ENCODE data around the gene PTPN6. TPM values are rescaled to one million over a fixed set of nuclear protein-coding genes. Genes with fewer than 3 reads are reported as not detected.

The PTPN6 gene
- total RNA-seq, 4 donors from 2014 or later, result 11.9 to 31.5 (median 20.8) TPM

GRCh38 chr12:6977653-6978052 lies 26.5 kb downstream of the PTPN6 start:
- Histone ChIP-seq H3K9me3 (no peaks in the 10 kb centered on the region), H3K27me3 (no peaks in the 10 kb centered on the region), H3K27ac (no peak overlapping the region), H3K36me3 (peaks cover 3 to 88% (median 23%) of the 10 kb centered on the region in 3 donors), H3K4me3 (no peak overlapping the region), H3K4me1 (peaks cover 0 to under 1% (median 0%) of the 10 kb centered on the region in 4 donors)
- no peak for DNase-seq (ENCODE audit: low spot score in 2 of 2)
- TF ChIP-seq POLR2A (IDR thresholded peaks at IDR 0.05), result no peak
- WGBS, 2 donors, result 75% methylated on average over 10 of the region's 10 CpGs

DNA sequence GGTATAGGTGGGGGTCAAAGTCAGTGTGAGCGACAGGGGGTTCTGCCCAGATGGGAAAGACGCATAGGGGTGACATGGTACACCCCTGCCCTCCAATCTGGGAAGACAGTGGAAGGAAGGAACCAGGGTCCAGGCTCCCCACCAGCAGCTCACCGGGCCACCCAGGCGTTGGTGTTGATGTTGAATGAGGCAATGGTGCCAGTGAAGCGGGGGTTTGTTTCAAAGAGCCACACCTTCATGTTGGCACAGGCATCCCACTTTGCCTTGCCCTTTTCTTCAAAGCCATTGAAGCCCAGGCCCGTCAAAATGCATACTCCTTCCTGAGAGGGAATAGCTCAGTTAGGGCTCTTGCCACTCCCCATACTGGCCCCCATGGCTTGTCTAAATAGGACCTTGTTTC lies 27.0 kb downstream of the PTPN6 start:
- no peak overlapping the region for H3K27ac ChIP-seq
- no peak overlapping the region for H3K4me3 ChIP-seq
- H3K9me3 ChIP-seq, result no peaks in the 10 kb centered on the region
- no peaks in the 10 kb centered on the region for H3K4me1 ChIP-seq
- TF ChIP-seq, protein P1, sequence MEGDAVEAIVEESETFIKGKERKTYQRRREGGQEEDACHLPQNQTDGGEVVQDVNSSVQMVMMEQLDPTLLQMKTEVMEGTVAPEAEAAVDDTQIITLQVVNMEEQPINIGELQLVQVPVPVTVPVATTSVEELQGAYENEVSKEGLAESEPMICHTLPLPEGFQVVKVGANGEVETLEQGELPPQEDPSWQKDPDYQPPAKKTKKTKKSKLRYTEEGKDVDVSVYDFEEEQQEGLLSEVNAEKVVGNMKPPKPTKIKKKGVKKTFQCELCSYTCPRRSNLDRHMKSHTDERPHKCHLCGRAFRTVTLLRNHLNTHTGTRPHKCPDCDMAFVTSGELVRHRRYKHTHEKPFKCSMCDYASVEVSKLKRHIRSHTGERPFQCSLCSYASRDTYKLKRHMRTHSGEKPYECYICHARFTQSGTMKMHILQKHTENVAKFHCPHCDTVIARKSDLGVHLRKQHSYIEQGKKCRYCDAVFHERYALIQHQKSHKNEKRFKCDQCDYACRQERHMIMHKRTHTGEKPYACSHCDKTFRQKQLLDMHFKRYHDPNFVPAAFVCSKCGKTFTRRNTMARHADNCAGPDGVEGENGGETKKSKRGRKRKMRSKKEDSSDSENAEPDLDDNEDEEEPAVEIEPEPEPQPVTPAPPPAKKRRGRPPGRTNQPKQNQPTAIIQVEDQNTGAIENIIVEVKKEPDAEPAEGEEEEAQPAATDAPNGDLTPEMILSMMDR (IDR thresholded peaks at IDR 0.05), result no peak
- TF ChIP-seq POLR2A (IDR thresholded peaks at IDR 0.05), result no peak
- peaks cover 3 to 93% (median 23%) of the 10 kb centered on the region in 3 donors for H3K36me3 ChIP-seq
- 84 to 86% methylated on average over 6 of the region's 6 CpGs for WGBS, 2 donors
- no peak for DNase-seq (ENCODE audit: low spot score in 2 of 2)
- H3K27me3 ChIP-seq, result no peaks in the 10 kb centered on the region

GRCh38 chr12:6978611-6979011 lies 27.5 kb downstream of the PTPN6 start:
- Histone ChIP-seq H3K4me3 (no peak overlapping the region), H3K27me3 (no peaks in the 10 kb centered on the region), H3K36me3 (peaks cover 3 to 97% (median 23%) of the 10 kb centered on the region in 3 donors), H3K4me1 (no peaks in the 10 kb centered on the region), H3K27ac (no peak overlapping the region), H3K9me3 (no peaks in the 10 kb centered on the region)
- TF ChIP-seq EP300 (IDR thresholded peaks at IDR 0.05) (no peak), POLR2A (IDR thresholded peaks at IDR 0.05) (no peak)
- TF ChIP-seq, protein P1 (IDR thresholded peaks at IDR 0.05), result no peak
- no peak for DNase-seq (ENCODE audit: low spot score in 2 of 2)
- 81 to 86% methylated on average over 3 of the region's 3 CpGs for WGBS, 2 donors

- 88% methylated on average over 6 of the region's 6 CpGs for WGBS, 2 donors
Measured at GRCh38 chr12:6979021-6979420, 27.9 kb downstream of the PTPN6 start.

DNA sequence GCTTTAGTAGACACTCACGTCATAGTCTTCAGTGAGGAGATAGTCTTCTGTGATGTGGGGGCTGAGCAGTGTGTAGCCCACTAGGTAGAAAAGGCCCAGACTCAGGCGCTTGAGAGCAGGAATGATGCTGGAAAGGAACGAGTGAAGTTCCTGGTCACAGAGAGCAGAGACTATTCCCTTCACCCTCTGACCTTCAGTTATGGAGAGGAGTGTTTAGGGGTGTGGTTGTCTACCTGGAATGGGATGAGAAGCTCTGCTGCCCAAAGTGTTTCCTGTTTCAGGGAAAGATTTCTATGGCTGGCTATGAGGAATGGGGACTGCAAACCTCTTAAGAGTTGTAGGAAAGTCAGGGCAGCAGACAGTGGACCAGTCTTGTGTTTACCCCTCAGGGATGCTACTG lies 28.3 kb downstream of the PTPN6 start:
- Histone ChIP-seq H3K9me3 (no peaks in the 10 kb centered on the region), H3K4me1 (no peaks in the 10 kb centered on the region), H3K27ac (no peak overlapping the region), H3K27me3 (no peaks in the 10 kb centered on the region), H3K36me3 (peaks cover 3 to 94% (median 23%) of the 10 kb centered on the region in 3 donors), H3K4me3 (no peak overlapping the region)
- TF ChIP-seq EP300 (IDR thresholded peaks at IDR 0.05) (no peak), POLR2A (IDR thresholded peaks at IDR 0.05) (no peak)
- TF ChIP-seq, protein P1 (IDR thresholded peaks at IDR 0.05), result no peak
- DNase-seq (ENCODE audit: low spot score in 2 of 2), result no peak
- WGBS, 2 donors, result 77 to 87% methylated on average over 3 of the region's 3 CpGs

More at GRCh38 chr12:6979021-6979420, 27.9 kb downstream of the PTPN6 start:
- Histone ChIP-seq H3K36me3 (peaks cover 3 to 98% (median 23%) of the 10 kb centered on the region in 3 donors), H3K27me3 (no peaks in the 10 kb centered on the region), H3K9me3 (no peaks in the 10 kb centered on the region), H3K27ac (no peak overlapping the region), H3K4me3 (no peak overlapping the region), H3K4me1 (no peaks in the 10 kb centered on the region)
- DNase-seq (ENCODE audit: low spot score in 2 of 2), result no peak
- TF ChIP-seq EP300 (IDR thresholded peaks at IDR 0.05) (no peak), POLR2A (IDR thresholded peaks at IDR 0.05) (no peak)
- TF ChIP-seq, protein P1 (IDR thresholded peaks at IDR 0.05), result no peak

GRCh38 chr12:6980075-6980474 lies 28.9 kb downstream of the PTPN6 start:
- WGBS, 2 donors, result 93 to 95% methylated on average over 4 of the region's 4 CpGs
- Histone ChIP-seq H3K36me3 (peaks cover 3 to 88% (median 23%) of the 10 kb centered on the region in 3 donors), H3K4me1 (no peaks in the 10 kb centered on the region), H3K4me3 (no peak overlapping the region), H3K27ac (no peak overlapping the region), H3K9me3 (no peaks in the 10 kb centered on the region), H3K27me3 (no peaks in the 10 kb centered on the region)
- no peak for TF ChIP-seq POLR2A (IDR thresholded peaks at IDR 0.05)
- TF ChIP-seq, protein P1 (IDR thresholded peaks at IDR 0.05), result no peak
- TF ChIP-seq EP300 (IDR thresholded peaks at IDR 0.05), result no peak
- DNase-seq (ENCODE audit: low spot score in 2 of 2), result no peak

Data from tibial nerve (tissue), 4 donors.